Osteoblast (primary cell): ENCODE measurements around the gene TADA2B. TPM values are rescaled to one million over a fixed set of nuclear protein-coding genes. Genes with fewer than 3 reads are reported as not detected.
A peak's percentile ranks its signal among the peaks of the same experiment; 100 is the strongest.

Source experiments
- DNase-seq: peaks from one replicate; pipeline ENCODE4 v3.0.0; 2011; ENCODE audit warnings: low spot score, mixed read lengths; ENCODE audit not compliant: insufficient read length; ENCODE audit errors: missing footprints
- H2AFZ ChIP-seq: 2 replicates; pipeline ENCODE4 v1.6.0; 2011; ENCODE audit warnings: mild to moderate bottlenecking, low read length
- H3K27ac ChIP-seq: 2 replicates; pipeline ENCODE4 v1.5.1; 2011; ENCODE audit warnings: mild to moderate bottlenecking, low read depth, low read length, moderate library complexity
- H3K27me3 ChIP-seq: 2 replicates; pipeline ENCODE4 v1.6.0; 2012; ENCODE audit warnings: mild to moderate bottlenecking, control low read depth, inconsistent platforms, low read length, moderate library complexity; ENCODE audit not compliant: insufficient read depth
- H3K36me3 ChIP-seq: 2 replicates; pipeline ENCODE4 v1.5.1; 2011; ENCODE audit warnings: mild to moderate bottlenecking, low read length, control low read depth, moderate library complexity; ENCODE audit not compliant: insufficient read depth
- H3K4me1 ChIP-seq: 2 replicates; pipeline ENCODE4 v1.5.1; 2011; ENCODE audit warnings: mild to moderate bottlenecking, low read length, control low read depth, moderate library complexity; ENCODE audit not compliant: insufficient read depth
- H3K4me2 ChIP-seq: 2 replicates; pipeline ENCODE4 v1.6.0; 2011; ENCODE audit warnings: mild to moderate bottlenecking, low read length; ENCODE audit not compliant: insufficient read depth
- H3K4me3 ChIP-seq: fragments of 200-600 bp; sonication (generic); 3 replicates; pipeline ENCODE4 v1.5.1; 2012; ENCODE audit warnings: mild to moderate bottlenecking, low read length, inconsistent platforms; ENCODE audit not compliant: insufficient read depth
- H3K79me2 ChIP-seq: 2 replicates; pipeline ENCODE4 v1.6.0; 2012; ENCODE audit warnings: mild to moderate bottlenecking, low read length, control low read depth, inconsistent platforms; ENCODE audit not compliant: insufficient read depth
- H3K9me3 ChIP-seq: 2 replicates; pipeline ENCODE4 v1.5.1; 2011; ENCODE audit warnings: low read depth, low read length, control low read depth
- H4K20me1 ChIP-seq: 2 replicates; pipeline ENCODE4 v1.6.0; 2012; ENCODE audit warnings: mild to moderate bottlenecking, low read length, control low read depth; ENCODE audit not compliant: insufficient read depth
- CTCF ChIP-seq: IDR thresholded peaks from 2 replicates; pipeline ENCODE4 v1.5.1; 2011; ENCODE audit warnings: mild to moderate bottlenecking, low read depth, low read length, moderate library complexity; ENCODE audit errors: extremely low read depth
- total RNA-seq: library from RNA; depleted of rRNA; stranded (reverse); fragments of >200 nt; gene quantifications from 2 replicates; pipeline ENCODE4 v1.2.3, GENCODE V29; 2012

TADA2B gene
- total RNA-seq, 1 donor = 13.0 TPM

- H4K20me1 ChIP-seq = peaks cover 5% of the 10 kb centered on the region
- peak; percentile 93 for DNase-seq
- no peaks in the 10 kb centered on the region for H3K4me1 ChIP-seq
- no peak overlapping the region for H3K4me2 ChIP-seq
- peaks cover 4% of the 10 kb centered on the region for H3K27me3 ChIP-seq
- no peaks in the 10 kb centered on the region for H3K9me3 ChIP-seq
- no peak overlapping the region for H2AFZ ChIP-seq
- no peak for TF ChIP-seq CTCF
- no peak overlapping the region for H3K4me3 ChIP-seq
- no peaks in the 10 kb centered on the region for H3K36me3 ChIP-seq
- no peaks in the 10 kb centered on the region for H3K79me2 ChIP-seq
- no peak overlapping the region for H3K27ac ChIP-seq
Measured at GRCh38 chr4:7073526-7074390, 30.6 kb downstream of the TADA2B start.

- Histone ChIP-seq H3K36me3 (no peaks in the 10 kb centered on the region), H4K20me1 (peaks cover 5% of the 10 kb centered on the region), H3K79me2 (no peaks in the 10 kb centered on the region), H3K4me2 (no peak overlapping the region), H3K27me3 (peaks cover 4% of the 10 kb centered on the region), H2AFZ (no peak overlapping the region), H3K4me1 (no peaks in the 10 kb centered on the region), H3K9me3 (no peaks in the 10 kb centered on the region), H3K27ac (no peak overlapping the region), H3K4me3 (no peak overlapping the region)
- no peak for TF ChIP-seq CTCF
- DNase-seq = peak; percentile 70
Measured at GRCh38 chr4:7074426-7074825, 31.3 kb downstream of the TADA2B start.

- no peak overlapping the region for H3K27ac ChIP-seq
Measured at GRCh38 chr4:7075962-7076695, 33.0 kb downstream of the TADA2B start.

More at GRCh38 chr4:7075962-7076695, 33.0 kb downstream of the TADA2B start:
- Histone ChIP-seq H3K79me2 (no peaks in the 10 kb centered on the region), H3K9me3 (peaks cover 2% of the 10 kb centered on the region), H3K36me3 (no peaks in the 10 kb centered on the region), H3K4me2 (no peak overlapping the region), H3K27me3 (peaks cover 2% of the 10 kb centered on the region), H2AFZ (no peak overlapping the region), H3K4me3 (no peak overlapping the region), H4K20me1 (peaks cover 5% of the 10 kb centered on the region), H3K4me1 (no peaks in the 10 kb centered on the region)
- DNase-seq = peak; percentile 85
- TF ChIP-seq CTCF = no peak
